ENCODE measurements around the gene AP1M2. TPM values are rescaled to one million over a fixed set of nuclear protein-coding genes. Genes with fewer than 3 reads are reported as not detected.

AP1M2 gene
- total RNA-seq, 3 donors from 2014 or later, result 42.6 to 140 (median 131) TPM

GRCh38 chr19:10566658-10567410 is 20.3 kb downstream of the AP1M2 start:
- DNase-seq, result peak; percentile 43 to 77 (median 52)
- no peaks in the 10 kb centered on the region for H3K36me3 ChIP-seq (ENCODE audit: low read depth)
- no peaks in the 10 kb centered on the region for H3K9me3 ChIP-seq
- intact Hi-C loops (cut with DNase I, micrococcal nuclease), result no loop called here
- no peak overlapping the region for H3K4me3 ChIP-seq
- no peak for TF ChIP-seq CTCF (IDR thresholded peaks at IDR 0.05)
- ATAC-seq, result no peak
- H3K4me1 ChIP-seq (ENCODE audit: low read depth), result peaks cover 34% of the 10 kb centered on the region

GRCh38 chr19:10566408-10566657 is 20.8 kb downstream of the AP1M2 start:
- DNase-seq (no peak), ATAC-seq (no peak)
- intact Hi-C loops (cut with DNase I, micrococcal nuclease), result no loop called here
- no peak overlapping the region for H3K4me3 ChIP-seq
- peaks cover 34% of the 10 kb centered on the region for H3K4me1 ChIP-seq (ENCODE audit: low read depth)
- no peak for TF ChIP-seq CTCF (IDR thresholded peaks at IDR 0.05)
- H3K9me3 ChIP-seq, result no peaks in the 10 kb centered on the region
- no peaks in the 10 kb centered on the region for H3K36me3 ChIP-seq (ENCODE audit: low read depth)

DNA sequence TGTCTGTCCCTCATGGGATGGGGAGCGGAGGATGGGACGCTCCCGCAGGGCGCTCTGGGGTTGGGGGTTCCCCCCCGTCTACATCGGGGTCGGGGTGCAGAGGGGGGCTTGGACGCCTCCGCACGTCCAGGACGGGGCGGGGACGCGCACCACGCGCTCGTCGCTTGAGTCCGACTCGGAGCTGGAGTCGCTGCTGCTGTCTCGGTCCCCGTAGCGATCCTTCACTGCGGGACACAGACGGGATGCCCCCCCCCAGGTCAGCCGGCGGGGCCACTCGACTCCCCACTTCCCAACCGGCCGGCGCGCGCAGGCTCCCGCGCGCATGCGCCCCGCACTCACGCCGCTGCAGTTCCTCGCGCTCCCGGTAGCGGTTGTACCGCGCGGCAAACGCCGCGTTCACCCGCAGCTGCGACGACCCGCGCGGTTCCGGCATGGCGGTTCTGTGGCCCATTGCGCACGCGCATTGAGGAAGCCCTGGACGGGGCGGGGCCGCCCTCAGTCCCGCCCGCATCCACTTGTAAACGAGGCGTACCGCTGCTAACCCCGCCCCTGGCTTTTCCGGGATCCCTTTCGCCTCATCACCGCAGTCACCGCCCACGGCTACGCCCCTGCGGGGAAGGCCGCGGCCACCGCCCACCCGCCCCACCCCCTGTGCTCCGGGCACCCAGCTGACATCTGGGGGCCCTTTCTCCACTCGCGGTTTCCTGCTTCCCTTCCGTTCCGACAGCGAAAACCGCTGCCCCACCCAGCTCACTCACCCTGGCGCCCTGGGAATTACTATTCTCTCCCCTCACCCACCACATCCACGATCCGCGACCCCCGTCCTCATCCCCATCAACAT is 21.3 kb downstream of the AP1M2 start, which contains the start of gene KRI1:
Gene KRI1 (minus strand): TSS at position 444 of the 841 bp plus-strand sequence. CDS start 11 bp downstream, at position 433.
- Histone ChIP-seq H3K36me3 (ENCODE audit: low read depth) (no peaks in the 10 kb centered on the region), H3K4me1 (ENCODE audit: low read depth) (peaks cover 34% of the 10 kb centered on the region), H3K4me3 (peak within 1 kb of the TSS; percentile 75), H3K9me3 (no peaks in the 10 kb centered on the region)
- ATAC-seq, result peak; percentile 79
- intact Hi-C loops (cut with DNase I, micrococcal nuclease), result no loop called here
- peak; percentile 99 to 100 (median 99) for DNase-seq
- TF ChIP-seq CTCF (IDR thresholded peaks at IDR 0.05), result peak; percentile 17

DNA sequence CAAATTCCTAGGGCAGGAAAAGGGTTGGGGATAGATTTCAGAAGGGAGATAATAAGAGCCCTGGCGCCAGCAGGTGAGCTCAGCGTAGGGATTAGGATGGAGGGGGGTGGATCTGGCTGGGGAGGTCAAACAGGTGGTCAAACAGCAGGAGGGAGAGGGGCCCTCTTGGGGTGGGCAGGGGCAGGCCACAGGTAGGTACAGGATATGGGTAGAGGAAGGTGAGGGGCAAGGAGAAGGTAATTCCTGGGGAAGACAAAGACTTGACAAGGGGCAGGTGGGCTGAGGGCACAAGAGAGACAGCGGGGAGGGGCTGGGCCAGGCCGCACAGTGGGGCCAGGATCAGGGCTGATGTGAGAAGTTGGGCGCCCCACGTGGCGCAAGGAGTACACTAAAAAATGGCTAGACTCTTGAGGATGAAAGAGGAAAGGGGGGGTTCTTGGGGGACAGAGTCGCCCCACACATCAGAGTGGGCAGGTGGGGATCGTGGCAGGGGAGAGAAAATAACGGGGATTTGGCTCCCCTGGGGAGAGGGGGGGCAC is 22.0 kb downstream of the AP1M2 start:
- Histone ChIP-seq H3K4me3 (peak overlapping the region; percentile 75), H3K9me3 (no peaks in the 10 kb centered on the region), H3K36me3 (ENCODE audit: low read depth) (no peaks in the 10 kb centered on the region), H3K4me1 (ENCODE audit: low read depth) (peaks cover 34% of the 10 kb centered on the region)
- ATAC-seq (peak; percentile 11), DNase-seq (peak in 2 of 3 donors; percentile 51 to 77)
- intact Hi-C loops (cut with DNase I, micrococcal nuclease), result no loop called here
- TF ChIP-seq CTCF (IDR thresholded peaks at IDR 0.05), result no peak

DNA sequence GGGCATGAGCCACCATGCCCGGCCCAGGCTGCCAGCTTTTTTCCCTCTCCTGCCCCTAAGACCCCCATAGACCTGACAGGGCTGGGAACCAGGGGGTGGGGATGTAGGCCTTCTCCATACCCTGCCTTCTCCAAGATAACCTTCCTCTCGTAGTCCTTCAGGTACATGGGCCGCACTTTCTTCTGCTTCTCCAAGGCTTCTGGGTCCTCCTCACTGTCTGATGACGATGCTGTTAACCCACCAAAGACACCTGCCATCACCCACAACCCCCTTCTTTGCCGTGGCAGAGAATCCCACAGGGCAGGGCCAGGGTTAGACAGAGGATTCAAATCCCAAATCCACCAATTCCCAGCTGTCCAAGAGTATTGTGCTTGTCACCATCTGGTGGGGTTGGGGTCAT is 24.5 kb downstream of the AP1M2 start:
- no peaks in the 10 kb centered on the region for H3K9me3 ChIP-seq
- no peaks in the 10 kb centered on the region for H3K36me3 ChIP-seq (ENCODE audit: low read depth)
- intact Hi-C loops (cut with DNase I, micrococcal nuclease), result no loop called here
- H3K4me1 ChIP-seq (ENCODE audit: low read depth), result peaks cover 14% of the 10 kb centered on the region
- TF ChIP-seq CTCF (IDR thresholded peaks at IDR 0.05), result no peak
- ATAC-seq (no peak), DNase-seq (no peak)
- H3K4me3 ChIP-seq, result no peak overlapping the region
